IPS-18a (cell line): Measurements from ENCODE around the gene ZNF320.
"Not testable (repeated sequence)": the region's sequence is repeated elsewhere in the genome, so short reads cannot be mapped to it uniquely, and the experiment has no call there.

Source experiments
- H3K27ac ChIP-seq: one replicate; pipeline ENCODE4 v1.5.1; 2013; ENCODE audit warnings: low read length
- H3K27me3 ChIP-seq: one replicate; pipeline ENCODE4 v1.6.1; 2013; ENCODE audit warnings: mild to moderate bottlenecking, low read length; ENCODE audit not compliant: control insufficient read depth, insufficient read depth
- H3K36me3 ChIP-seq: one replicate; pipeline ENCODE4 v1.6.1; 2013; ENCODE audit warnings: low read depth, low read length; ENCODE audit not compliant: control insufficient read depth
- H3K4me1 ChIP-seq: one replicate; pipeline ENCODE4 v1.6.1; 2013; ENCODE audit warnings: low read depth, low read length; ENCODE audit not compliant: control insufficient read depth
- H3K4me3 ChIP-seq: one replicate; pipeline ENCODE4 v1.5.1; 2013; ENCODE audit warnings: low read length
- H3K9ac ChIP-seq: one replicate; pipeline ENCODE4 v1.6.1; 2013; ENCODE audit warnings: mild to moderate bottlenecking, low read length, moderate library complexity
- H3K9me3 ChIP-seq: one replicate; pipeline ENCODE4 v1.6.1; 2013; ENCODE audit warnings: low read depth, low read length; ENCODE audit not compliant: control insufficient read depth

Gene ZNF320

GRCh38 chr19:52897138-52897935 lies at the start of gene ZNF320:
TSS of gene ZNF320 (minus strand) at chr19:52897635. CDS start at chr19:52890255, 7,380 bp downstream.
- Histone ChIP-seq H3K4me1 (peaks cover 9% of the 10 kb centered on the region), H3K27ac (peak within 1 kb of the TSS; percentile 97), H3K27me3 (no peaks in the 10 kb centered on the region), H3K36me3 (peaks cover 9% of the 10 kb centered on the region), H3K9ac (peak within 1 kb of the TSS; percentile 96), H3K9me3 (no peaks in the 10 kb centered on the region), H3K4me3 (peak within 1 kb of the TSS; percentile 98)

DNA sequence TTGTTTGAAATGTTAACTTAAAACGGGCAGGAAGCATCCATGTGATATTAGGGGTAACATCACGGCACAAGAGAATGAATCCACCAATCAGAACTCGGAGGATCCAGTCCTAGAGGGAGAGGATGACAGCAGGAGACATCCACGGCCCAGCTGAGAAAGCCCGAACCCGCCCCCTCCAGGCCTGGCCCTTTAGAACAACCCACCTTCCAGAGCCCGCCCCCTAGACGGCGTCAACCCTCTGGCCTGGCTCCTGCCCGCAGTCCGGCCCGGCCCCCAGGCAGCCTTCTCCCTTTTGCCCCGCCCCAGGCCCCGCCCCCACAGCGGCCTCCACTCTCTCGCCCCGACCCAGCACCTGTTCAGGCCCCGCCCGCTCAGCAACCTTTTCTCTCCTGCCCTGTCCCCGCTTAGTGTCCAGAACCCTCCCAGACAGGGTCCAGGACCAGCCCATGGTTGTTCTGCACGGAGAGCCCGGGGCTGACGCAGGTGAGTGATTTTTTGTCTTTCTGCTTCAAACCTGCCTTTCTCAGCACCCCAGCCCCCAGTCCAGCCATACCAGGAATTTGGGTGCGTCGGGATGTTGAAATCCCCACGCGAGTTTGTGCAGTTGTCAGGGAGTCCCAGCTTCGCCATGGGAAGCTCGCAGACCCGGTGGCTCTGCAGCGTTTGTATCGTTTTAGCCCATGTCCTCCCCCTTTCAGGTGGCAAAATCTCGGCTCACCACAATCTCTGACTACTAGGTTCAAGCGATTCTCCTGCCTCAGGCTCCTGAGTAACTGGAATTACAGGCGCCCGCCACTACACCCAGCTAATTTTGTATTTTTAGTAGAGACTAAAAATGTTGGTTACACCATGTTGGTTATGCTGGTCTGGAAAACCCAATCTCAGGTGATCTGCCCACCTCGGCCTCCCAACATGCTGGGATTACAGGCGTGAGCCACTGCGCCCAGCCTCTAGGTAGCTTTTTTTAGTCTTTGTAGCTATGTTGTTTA lies 49.2 kb upstream of the ZNF320 start:
- no peak overlapping the region for H3K9ac ChIP-seq
- peaks cover 13% of the 10 kb centered on the region for H3K4me1 ChIP-seq
- no peaks in the 10 kb centered on the region for H3K27me3 ChIP-seq
- H3K4me3 ChIP-seq: peak overlapping the region; percentile 47
- peaks cover 21% of the 10 kb centered on the region for H3K36me3 ChIP-seq
- no peak overlapping the region for H3K27ac ChIP-seq
- peaks cover 26% of the 10 kb centered on the region for H3K9me3 ChIP-seq

DNA sequence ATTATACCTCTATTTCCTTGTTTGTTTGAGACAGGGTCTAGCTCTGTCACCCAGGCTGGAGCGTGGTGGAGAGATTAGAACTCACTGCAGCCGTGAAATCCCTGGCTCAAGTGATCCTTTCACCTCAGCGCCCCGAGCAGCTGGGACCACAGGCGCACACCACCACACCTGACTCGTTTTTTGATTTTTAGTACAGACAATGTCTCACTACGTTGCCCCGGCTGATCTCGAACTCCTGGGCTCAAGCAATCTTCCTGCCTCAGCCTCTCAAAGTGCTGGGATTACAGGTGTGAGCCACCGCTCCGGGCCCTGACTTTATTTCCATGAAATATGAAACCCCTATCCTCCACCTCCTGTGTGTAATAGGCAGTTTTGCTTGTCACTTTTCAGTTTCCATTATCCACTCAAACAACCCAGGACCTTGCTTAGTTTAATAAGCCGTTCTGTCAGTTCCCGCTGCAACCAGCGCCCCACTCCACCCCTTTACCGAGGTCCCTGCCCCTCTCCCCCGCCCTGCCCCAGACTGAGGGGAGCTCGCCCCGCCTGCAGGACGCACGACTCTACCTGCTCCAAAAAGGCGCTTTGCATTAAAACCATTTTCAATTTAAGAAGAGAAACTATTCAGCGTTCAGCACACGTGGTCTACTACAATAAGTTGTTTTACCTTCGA lies 48.4 kb upstream of the ZNF320 start:
- no peaks in the 10 kb centered on the region for H3K27me3 ChIP-seq
- H3K36me3 ChIP-seq: peaks cover 13% of the 10 kb centered on the region
- H3K27ac ChIP-seq: no peak overlapping the region
- no peak overlapping the region for H3K9ac ChIP-seq
- peak overlapping the region; percentile 47 for H3K4me3 ChIP-seq
- H3K4me1 ChIP-seq: peaks cover 13% of the 10 kb centered on the region
- H3K9me3 ChIP-seq: peaks cover 18% of the 10 kb centered on the region

GRCh38 chr19:52944703-52945493 lies 47.5 kb upstream of the ZNF320 start:
- H3K4me3 ChIP-seq, H3K27me3 ChIP-seq, H3K9ac ChIP-seq, H3K36me3 ChIP-seq, H3K27ac ChIP-seq: not testable (repeated sequence)
- Histone ChIP-seq H3K9me3 (peaks cover 10% of the 10 kb centered on the region), H3K4me1 (peaks cover 13% of the 10 kb centered on the region)

DNA sequence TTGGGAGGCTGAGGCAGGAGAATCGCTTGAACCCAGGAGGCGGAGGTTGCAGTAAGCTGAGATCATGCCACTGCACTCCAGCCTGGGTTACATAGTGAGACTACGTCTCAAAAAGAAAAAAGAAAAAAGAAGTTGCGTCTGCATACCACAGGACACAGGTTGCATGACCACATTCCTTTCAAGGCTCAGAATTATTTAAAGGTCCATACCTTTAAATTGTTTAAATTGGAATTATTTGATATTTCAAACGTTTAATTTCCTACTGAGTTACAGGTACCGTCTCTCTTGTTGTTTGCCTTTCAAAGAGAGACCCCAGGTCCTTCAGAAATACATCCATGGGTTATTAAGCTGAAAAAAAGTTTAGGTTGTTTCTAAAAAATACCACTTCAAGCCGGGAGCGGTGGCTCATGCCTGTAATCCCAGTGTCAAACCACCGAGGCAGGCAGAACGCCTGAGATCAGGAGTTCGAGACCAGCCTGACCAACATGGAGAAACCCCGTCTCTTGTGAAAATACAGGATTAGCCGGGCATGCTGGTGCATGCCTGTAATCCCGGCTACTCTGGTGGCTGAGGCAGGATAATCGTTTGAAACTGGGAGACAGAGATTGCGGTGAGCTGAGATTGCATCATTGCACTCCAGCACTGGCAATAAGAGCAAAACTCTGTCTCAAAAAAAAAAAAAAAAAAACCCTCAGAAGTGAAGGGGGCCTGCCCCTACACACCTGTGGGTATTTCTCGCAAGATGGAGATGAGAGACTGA lies 46.6 kb upstream of the ZNF320 start:
- no peaks in the 10 kb centered on the region for H3K27me3 ChIP-seq
- H3K4me3 ChIP-seq: no peak overlapping the region
- H3K9me3 ChIP-seq: peaks cover 4% of the 10 kb centered on the region
- H3K4me1 ChIP-seq: peaks cover 13% of the 10 kb centered on the region
- H3K36me3 ChIP-seq: no peaks in the 10 kb centered on the region
- H3K9ac ChIP-seq: no peak overlapping the region
- H3K27ac ChIP-seq: peak overlapping the region; percentile 64

- H3K27ac ChIP-seq: no peak overlapping the region
- peaks cover 13% of the 10 kb centered on the region for H3K4me1 ChIP-seq
- H3K27me3 ChIP-seq: no peaks in the 10 kb centered on the region
- H3K9ac ChIP-seq: no peak overlapping the region
- H3K4me3 ChIP-seq: peak overlapping the region; percentile 89
- peaks cover 4% of the 10 kb centered on the region for H3K9me3 ChIP-seq
- no peaks in the 10 kb centered on the region for H3K36me3 ChIP-seq
Measured at GRCh38 chr19:52943134-52943883, 45.9 kb upstream of the ZNF320 start.

GRCh38 chr19:52942386-52943133 lies 45.1 kb upstream of the ZNF320 start:
- no peaks in the 10 kb centered on the region for H3K27me3 ChIP-seq
- no peaks in the 10 kb centered on the region for H3K36me3 ChIP-seq
- H3K4me1 ChIP-seq: peaks cover 13% of the 10 kb centered on the region
- no peak overlapping the region for H3K27ac ChIP-seq
- no peaks in the 10 kb centered on the region for H3K9me3 ChIP-seq
- H3K4me3 ChIP-seq: peak overlapping the region; percentile 89
- peak overlapping the region; percentile 68 for H3K9ac ChIP-seq

- H3K4me1 ChIP-seq: peaks cover 13% of the 10 kb centered on the region
- H3K4me3 ChIP-seq: peak overlapping the region; percentile 89
- H3K9me3 ChIP-seq: no peaks in the 10 kb centered on the region
Measured at GRCh38 chr19:52941941-52942385, 44.5 kb upstream of the ZNF320 start.

GRCh38 chr19:52941523-52941922 lies 44.1 kb upstream of the ZNF320 start:
- not testable (repeated sequence) for H3K36me3 ChIP-seq, H3K27me3 ChIP-seq, H3K27ac ChIP-seq, H3K9me3 ChIP-seq
- H3K4me1 ChIP-seq: peaks cover 13% of the 10 kb centered on the region
- H3K4me3 ChIP-seq: peak overlapping the region; percentile 89
- peak overlapping the region; percentile 68 for H3K9ac ChIP-seq

More at GRCh38 chr19:52941941-52942385, 44.5 kb upstream of the ZNF320 start:
- Histone ChIP-seq H3K9ac (peak overlapping the region; percentile 68), H3K27ac (no peak overlapping the region), H3K36me3 (no peaks in the 10 kb centered on the region), H3K27me3 (no peaks in the 10 kb centered on the region)
